ENCODE measurements around the gene FLNB.

The FLNB gene

DNA sequence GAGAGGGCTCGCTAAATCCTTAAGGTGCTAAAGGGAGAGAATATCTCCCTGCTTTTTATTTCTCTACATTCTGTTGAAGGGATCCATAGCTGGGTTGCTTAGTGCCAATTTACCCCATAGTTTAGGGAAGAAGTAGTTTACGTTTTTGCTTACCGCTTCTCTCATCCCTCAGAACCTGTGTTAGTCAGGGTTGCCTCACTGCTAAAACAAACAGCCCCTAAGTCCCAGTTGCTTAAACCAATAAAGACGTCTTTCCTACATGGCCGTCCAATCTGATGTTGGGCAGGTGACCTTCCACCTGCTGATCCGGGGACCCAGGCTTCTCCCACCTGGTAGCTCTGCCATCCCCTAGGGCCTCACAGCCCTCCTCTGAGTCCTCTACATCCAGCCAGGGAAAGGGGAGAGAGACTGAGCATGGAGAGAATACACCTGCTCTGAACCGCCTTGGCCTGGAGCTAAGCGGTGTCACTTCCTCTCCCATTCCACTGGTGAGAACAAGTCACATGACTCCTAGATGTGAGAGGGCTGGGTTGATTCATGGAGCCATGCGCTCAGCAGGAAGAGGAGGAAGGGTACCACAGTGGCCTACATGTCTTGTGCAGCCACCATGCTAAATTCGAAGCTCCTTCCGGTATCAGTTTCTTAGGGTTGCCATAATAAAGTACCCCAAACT is 176.2 kb downstream of the FLNB start:
- Histone ChIP-seq H3K4me1 (ENCODE audit: insufficient read depth, poor library complexity, severe bottlenecking) (peaks cover 13% of the 10 kb centered on the region), H3K36me3 (ENCODE audit: low read depth) (no peaks in the 10 kb centered on the region), H3K27ac (ENCODE audit: poor library complexity, severe bottlenecking) (no peak overlapping the region), H3K27me3 (ENCODE audit: insufficient read depth, poor library complexity, severe bottlenecking) (no peaks in the 10 kb centered on the region), H3K4me3 (ENCODE audit: severe bottlenecking) (no peak overlapping the region), H3K9me3 (ENCODE audit: severe bottlenecking) (no peaks in the 10 kb centered on the region)
- no peak for TF ChIP-seq CTCF (IDR thresholded peaks at IDR 0.05; ENCODE audit: poor library complexity, severe bottlenecking)
- ATAC-seq (ENCODE audit: low read depth), result no peak
- no peak for DNase-seq (ENCODE audit: low spot score)

GRCh38 chr3:58184982-58185360 is 176.7 kb downstream of the FLNB start:
- DNase-seq (ENCODE audit: low spot score), result no peak
- Histone ChIP-seq H3K9me3 (ENCODE audit: severe bottlenecking) (no peaks in the 10 kb centered on the region), H3K27me3 (ENCODE audit: insufficient read depth, poor library complexity, severe bottlenecking) (no peaks in the 10 kb centered on the region), H3K4me3 (ENCODE audit: severe bottlenecking) (no peak overlapping the region), H3K27ac (ENCODE audit: poor library complexity, severe bottlenecking) (no peak overlapping the region), H3K36me3 (ENCODE audit: low read depth) (no peaks in the 10 kb centered on the region), H3K4me1 (ENCODE audit: insufficient read depth, poor library complexity, severe bottlenecking) (peaks cover 13% of the 10 kb centered on the region)
- no peak for TF ChIP-seq CTCF (IDR thresholded peaks at IDR 0.05; ENCODE audit: poor library complexity, severe bottlenecking)
- no peak for ATAC-seq (ENCODE audit: low read depth)

GRCh38 chr3:58188173-58188564 is 179.9 kb downstream of the FLNB start:
- TF ChIP-seq CTCF (IDR thresholded peaks at IDR 0.05; ENCODE audit: poor library complexity, severe bottlenecking), result no peak
- H3K4me3 ChIP-seq (ENCODE audit: severe bottlenecking), result no peak overlapping the region
- no peaks in the 10 kb centered on the region for H3K27me3 ChIP-seq (ENCODE audit: insufficient read depth, poor library complexity, severe bottlenecking)
- ATAC-seq (ENCODE audit: low read depth) (peak; percentile 48), DNase-seq (ENCODE audit: low spot score) (no peak)
- H3K4me1 ChIP-seq (ENCODE audit: insufficient read depth, poor library complexity, severe bottlenecking), result peaks cover 7% of the 10 kb centered on the region
- no peak overlapping the region for H3K27ac ChIP-seq (ENCODE audit: poor library complexity, severe bottlenecking)
- no peaks in the 10 kb centered on the region for H3K9me3 ChIP-seq (ENCODE audit: severe bottlenecking)
- H3K36me3 ChIP-seq (ENCODE audit: low read depth), result no peaks in the 10 kb centered on the region

DNA sequence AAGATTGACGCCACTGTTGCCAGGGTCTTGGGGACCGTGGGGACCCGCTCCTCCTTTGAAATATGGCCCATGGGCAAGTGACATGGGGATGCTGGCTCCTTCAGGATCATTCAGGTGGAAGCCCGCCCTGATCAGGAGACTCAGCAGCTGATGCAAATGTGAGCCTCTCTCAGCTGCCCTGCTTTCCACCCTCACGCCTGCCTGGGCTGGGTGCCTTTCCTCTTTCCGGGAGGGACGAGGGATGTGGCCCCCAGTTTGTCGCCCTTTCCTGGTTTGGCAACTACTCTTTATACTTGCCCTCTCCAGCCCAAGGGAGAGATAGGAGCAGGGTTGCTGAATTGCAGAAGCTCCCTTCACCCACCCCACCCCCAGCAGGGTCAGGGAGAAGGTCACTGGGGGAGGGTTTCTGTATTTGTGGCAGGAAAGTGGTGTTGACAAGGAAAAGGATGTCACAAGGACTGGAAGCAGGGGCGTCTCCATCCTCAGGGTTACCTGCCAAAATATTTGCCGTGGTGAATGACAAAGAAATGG is 180.8 kb downstream of the FLNB start:
- no peak for ATAC-seq (ENCODE audit: low read depth)
- H3K9me3 ChIP-seq (ENCODE audit: severe bottlenecking), result no peaks in the 10 kb centered on the region
- no peak for TF ChIP-seq CTCF (IDR thresholded peaks at IDR 0.05; ENCODE audit: poor library complexity, severe bottlenecking)
- H3K4me3 ChIP-seq (ENCODE audit: severe bottlenecking), result no peak overlapping the region
- no peaks in the 10 kb centered on the region for H3K27me3 ChIP-seq (ENCODE audit: insufficient read depth, poor library complexity, severe bottlenecking)
- DNase-seq (ENCODE audit: low spot score), result no peak
- H3K27ac ChIP-seq (ENCODE audit: poor library complexity, severe bottlenecking), result no peak overlapping the region
- peaks cover 7% of the 10 kb centered on the region for H3K4me1 ChIP-seq (ENCODE audit: insufficient read depth, poor library complexity, severe bottlenecking)
- no peaks in the 10 kb centered on the region for H3K36me3 ChIP-seq (ENCODE audit: low read depth)

- DNase-seq (ENCODE audit: low spot score) (no peak), ATAC-seq (ENCODE audit: low read depth) (no peak)
- H3K9me3 ChIP-seq (ENCODE audit: severe bottlenecking), result no peaks in the 10 kb centered on the region
- H3K27ac ChIP-seq (ENCODE audit: poor library complexity, severe bottlenecking), result no peak overlapping the region
- no peaks in the 10 kb centered on the region for H3K36me3 ChIP-seq (ENCODE audit: low read depth)
- H3K4me1 ChIP-seq (ENCODE audit: insufficient read depth, poor library complexity, severe bottlenecking), result peaks cover 7% of the 10 kb centered on the region
- TF ChIP-seq CTCF (IDR thresholded peaks at IDR 0.05; ENCODE audit: poor library complexity, severe bottlenecking), result no peak
- no peak overlapping the region for H3K4me3 ChIP-seq (ENCODE audit: severe bottlenecking)
- H3K27me3 ChIP-seq (ENCODE audit: insufficient read depth, poor library complexity, severe bottlenecking), result no peaks in the 10 kb centered on the region
These were observed 181.5 kb downstream of the FLNB start for GRCh38 chr3:58189691-58190090.
